ENCODE data around the gene GRIA4.
A peak's percentile ranks its signal among the peaks of the same experiment; 100 is the strongest.

Gene GRIA4

DNA sequence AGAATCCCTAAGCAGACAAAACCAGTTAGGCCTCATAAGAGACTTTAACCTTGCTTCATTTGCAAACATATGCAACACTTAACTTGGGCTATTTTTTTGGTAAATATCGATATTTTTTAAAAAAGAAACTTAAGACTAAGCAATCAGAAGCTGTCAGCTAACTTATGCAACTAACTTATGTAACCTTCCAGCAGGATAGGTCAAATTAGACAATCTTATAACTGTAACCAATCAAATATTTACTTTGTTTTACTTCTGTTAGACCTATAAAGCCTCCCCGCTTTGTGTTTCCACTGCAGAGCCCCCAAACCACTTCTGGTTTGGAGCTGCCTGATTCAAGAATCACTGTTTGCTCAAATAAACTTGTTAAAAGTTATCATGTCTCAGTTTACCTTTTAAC lies 404.2 kb downstream of the GRIA4 start:
- DNase-seq, result no peak

DNA sequence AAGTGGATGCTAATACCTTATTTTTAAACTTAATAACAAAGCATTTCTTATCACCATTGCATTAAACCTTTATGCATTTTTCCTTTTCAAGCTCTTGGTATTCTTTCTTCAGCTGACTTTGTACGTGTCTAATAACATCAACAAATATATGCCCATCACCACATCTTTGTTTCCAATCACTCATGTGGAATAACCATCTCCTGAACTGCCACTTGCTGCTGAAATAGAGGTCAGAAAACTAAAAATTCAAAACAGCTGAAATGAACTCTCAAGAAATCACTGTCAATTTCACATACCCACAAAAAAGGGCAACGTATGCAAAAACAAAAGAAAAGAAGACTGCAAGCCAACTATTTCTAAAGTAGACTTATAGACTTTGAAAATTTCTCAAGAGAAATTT lies 404.7 kb downstream of the GRIA4 start:
- DNase-seq, result no peak

DNA sequence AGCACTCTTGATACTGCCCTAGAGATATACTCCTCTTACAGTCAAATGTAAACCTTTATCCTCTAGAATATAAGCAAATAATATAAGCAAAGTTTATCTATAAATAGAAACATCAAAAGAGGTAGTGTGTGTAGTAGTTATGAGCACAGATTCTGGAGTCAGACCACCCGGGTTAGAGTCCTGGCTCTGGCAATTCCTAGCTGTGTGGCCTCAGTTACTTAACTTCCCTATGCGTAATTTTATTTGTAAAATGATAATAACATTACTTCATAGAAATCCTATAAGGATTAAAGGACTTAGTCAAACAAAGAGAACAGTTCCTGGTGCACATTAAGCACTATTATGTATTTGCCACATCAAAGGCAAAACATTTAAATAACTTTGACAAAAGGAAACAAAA lies 405.2 kb downstream of the GRIA4 start:
- no peak for DNase-seq

DNA sequence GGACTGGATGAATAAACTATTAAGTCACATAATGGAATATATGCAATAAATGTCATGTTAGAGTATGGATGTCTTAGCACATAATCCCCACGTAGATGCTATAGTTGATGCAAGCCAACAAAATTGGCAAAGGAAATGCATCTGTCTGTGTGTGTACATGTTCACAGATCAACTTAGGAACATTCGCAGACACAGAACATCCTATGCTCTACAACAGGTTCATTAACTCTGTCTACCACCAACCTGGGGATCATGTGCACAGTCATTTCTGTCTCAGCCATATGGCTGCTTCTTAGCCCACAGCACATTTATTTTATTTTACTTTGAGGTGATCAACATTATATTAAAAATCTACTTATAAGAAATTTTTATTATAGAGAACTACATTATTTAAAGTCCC lies 407.2 kb downstream of the GRIA4 start:
- DNase-seq, result no peak

DNA sequence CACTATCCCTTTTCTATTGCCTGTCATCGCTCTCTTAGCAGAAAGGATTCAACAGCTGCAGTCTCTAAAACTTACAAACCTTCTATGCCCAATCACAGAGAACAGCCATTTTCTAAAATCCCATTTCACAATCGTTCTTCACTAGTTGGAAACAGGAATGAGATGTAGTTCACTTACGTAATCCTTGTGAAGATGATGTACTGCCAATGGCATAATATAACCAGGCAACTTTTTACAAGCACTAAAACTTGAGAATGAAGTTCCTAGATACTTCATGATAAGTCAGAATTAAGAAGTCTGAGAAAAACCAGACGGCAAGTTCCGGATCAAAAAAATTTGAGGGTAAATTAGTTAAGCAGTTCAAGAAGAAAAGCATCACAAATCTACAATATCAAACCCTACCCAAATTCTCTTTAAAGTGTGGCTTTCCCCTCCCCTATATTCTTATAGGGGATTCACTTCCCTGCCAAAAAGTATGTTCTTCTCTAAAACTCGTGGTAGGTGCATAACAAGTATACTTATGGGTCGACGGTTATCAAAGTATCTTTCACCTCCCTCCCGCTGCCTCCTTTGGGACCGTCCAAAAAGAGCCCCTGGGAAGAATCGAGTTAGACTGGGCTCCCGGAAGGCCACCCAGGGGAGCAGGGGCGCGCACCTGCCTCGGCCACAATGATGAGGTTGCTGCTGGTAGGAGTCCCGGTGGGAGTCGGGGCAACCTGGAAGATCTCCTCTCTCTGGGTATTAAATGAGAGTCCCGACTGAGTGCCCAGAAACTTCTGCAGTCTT lies 411.5 kb downstream of the GRIA4 start:
- no peak for DNase-seq

DNA sequence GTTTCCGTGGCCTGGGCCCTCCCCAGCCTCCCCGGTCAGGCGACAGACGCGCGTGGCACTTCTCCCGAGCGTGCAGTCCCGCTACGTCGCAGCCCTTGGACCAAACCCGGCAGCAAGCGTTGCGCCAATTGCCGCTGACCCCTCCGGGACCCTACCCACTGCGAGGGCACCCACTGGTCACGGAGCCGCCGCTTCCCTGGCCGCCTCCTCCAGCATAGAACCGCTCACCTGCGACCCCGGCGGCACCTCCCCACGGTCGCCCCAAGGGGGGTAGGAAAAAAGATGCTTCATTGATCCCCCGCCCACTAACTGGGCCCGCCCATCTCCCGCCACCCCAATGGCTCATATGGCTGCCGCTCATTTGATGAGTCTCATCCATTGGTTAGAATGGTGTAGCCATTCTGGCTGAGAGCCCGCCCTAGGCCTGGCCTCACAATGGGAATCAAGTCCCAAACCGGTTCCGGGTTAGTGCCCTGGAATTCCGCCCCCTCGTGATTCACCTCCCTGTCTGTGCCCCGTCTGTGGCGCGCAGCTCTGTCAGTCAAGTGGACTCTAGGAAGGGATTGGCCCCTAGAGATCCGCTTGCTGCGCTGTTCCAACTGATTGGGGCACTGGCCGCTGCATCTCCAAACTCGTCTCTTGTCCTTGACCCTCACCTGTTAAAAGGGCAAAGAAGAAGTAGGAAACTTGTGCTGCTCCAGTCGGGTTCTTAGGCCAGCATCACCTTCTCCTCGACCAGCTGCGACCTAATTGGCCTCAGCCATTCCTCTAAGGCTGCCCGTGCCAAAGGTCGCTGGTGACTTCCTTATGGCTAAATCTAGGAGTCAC lies 412.3 kb downstream of the GRIA4 start, which contains the start of gene MSANTD4:
Gene MSANTD4 (minus strand): TSS at position 274 of the 828 bp plus-strand sequence. CDS start 11,323 bp downstream, outside the sequence.
- peak; percentile 97 for DNase-seq

DNA sequence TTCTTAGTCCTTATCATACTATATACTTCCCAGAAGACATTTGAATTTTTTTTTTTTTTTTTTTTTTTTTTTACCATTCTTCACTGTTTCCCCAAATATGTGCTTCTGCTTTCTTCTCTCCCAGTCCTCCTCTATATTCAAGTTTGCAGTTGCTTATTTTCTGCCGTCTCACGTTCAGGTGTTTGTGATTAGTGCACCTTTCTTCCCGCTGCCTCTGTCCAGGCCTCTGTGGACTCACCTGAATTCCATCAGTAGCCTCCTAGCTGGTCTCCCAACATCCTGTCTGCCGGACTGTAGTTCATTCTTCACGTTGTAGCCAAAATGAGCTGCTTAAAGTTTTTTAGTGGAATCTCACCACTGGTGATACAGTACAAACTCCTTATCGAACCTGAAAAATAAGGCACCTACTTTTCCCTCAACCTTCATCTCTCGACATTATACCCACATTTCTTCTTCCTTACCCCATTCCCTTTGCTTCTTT lies 413.0 kb downstream of the GRIA4 start:
- DNase-seq, result no peak

DNA sequence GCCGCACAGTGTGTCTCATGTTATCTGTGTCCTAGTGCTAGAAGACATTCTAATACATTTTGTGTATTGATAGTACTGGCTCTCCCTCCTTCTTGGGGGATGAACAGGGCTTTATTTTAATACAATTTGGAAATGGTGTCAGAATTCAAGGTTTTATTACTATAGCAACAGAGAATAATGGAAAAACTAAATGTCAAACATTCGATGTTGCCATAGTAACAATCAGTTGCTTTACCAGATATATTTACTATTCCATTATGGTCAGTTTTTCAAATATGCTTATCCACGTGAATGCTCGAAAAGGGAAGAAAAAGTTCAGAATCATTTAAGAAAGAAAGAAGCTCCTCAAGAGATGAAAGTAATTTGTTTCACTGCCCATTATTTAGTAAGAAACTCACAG lies 420.7 kb downstream of the GRIA4 start:
- DNase-seq, result no peak

DNA sequence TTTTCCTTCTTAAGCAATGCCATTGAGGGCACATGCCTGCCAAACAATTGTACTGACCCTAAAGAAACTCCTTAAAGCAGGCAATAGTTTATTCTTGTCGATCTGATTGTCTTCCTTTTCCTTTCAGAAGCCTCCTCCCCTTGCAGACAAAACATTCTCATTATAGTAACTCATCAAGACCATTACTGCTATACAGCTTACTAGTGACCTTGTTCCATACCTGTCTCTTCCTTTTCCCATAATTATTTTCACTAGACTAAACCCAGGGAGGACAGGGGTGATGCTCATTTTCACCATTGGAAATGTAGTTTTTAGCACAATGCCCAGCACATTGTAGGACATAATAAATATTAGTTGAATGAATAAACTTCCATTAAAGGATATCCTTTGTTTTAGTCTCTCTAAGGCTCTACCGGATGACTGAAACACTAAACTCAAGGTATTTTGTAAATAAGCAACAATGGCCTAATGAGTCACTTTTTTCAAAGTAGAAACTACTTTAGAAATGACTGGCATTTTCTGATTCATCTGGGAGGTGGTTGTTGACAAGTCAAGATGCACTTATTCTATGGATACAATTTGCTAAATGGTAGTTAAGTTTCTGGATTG lies 421.4 kb downstream of the GRIA4 start:
- DNase-seq, result no peak

Data from activated naive CD4-positive, alpha-beta T cell treated with anti-CD3 and anti-CD28 coated beads, Interleukin-2, amount 50 U/mL, for 16 hours (primary cell).